Activated naive CD8-positive, alpha-beta T cell treated with anti-CD3 and anti-CD28 coated beads for 36 hours (primary cell): ENCODE data around the gene LNX2. TPM values are rescaled to one million over a fixed set of nuclear protein-coding genes. Genes with fewer than 3 reads are reported as not detected.

ENCODE experiments used
- DNase-seq: peaks from one replicate; pipeline ENCODE4 v3.0.0; 2021
- H3K27ac Mint-ChIP-seq: one replicate; pipeline ENCODE4 v1.8.0; 2022; ENCODE audit warnings: mild to moderate bottlenecking, moderate library complexity, mixed read lengths
- H3K27me3 Mint-ChIP-seq: one replicate; pipeline ENCODE4 v1.8.0; 2022; ENCODE audit warnings: mild to moderate bottlenecking, mixed read lengths
- H3K36me3 Mint-ChIP-seq: one replicate; pipeline ENCODE4 v1.8.0; 2021; ENCODE audit warnings: mild to moderate bottlenecking, mixed read lengths
- H3K4me1 Mint-ChIP-seq: one replicate; pipeline ENCODE4 v1.8.0; 2021; ENCODE audit warnings: mixed read lengths
- H3K4me3 Mint-ChIP-seq: one replicate; pipeline ENCODE4 v1.8.0; 2022; ENCODE audit warnings: mild to moderate bottlenecking, moderate library complexity, mixed read lengths
- H3K9me3 Mint-ChIP-seq: one replicate; pipeline ENCODE4 v1.8.0; 2022; ENCODE audit warnings: mixed read lengths
- total RNA-seq, 2 experiments: library from RNA; stranded (reverse); gene quantifications; one replicate each; pipeline ENCODE4 v1.2.3, GENCODE V29; 2021

LNX2 gene
- total RNA-seq, 2 experiments from 2014 or later, result 3.8 to 4.0 TPM

GRCh38 chr13:27572234-27572901 is 48.0 kb downstream of the LNX2 start:
- Mint-ChIP-seq H3K9me3 (peaks cover 2% of the 10 kb centered on the region), H3K36me3 (peaks cover 14% of the 10 kb centered on the region), H3K4me3 (no peak overlapping the region), H3K27ac (no peak overlapping the region), H3K27me3 (no peaks in the 10 kb centered on the region), H3K4me1 (peaks cover 14% of the 10 kb centered on the region)
- DNase-seq, result no peak

DNA sequence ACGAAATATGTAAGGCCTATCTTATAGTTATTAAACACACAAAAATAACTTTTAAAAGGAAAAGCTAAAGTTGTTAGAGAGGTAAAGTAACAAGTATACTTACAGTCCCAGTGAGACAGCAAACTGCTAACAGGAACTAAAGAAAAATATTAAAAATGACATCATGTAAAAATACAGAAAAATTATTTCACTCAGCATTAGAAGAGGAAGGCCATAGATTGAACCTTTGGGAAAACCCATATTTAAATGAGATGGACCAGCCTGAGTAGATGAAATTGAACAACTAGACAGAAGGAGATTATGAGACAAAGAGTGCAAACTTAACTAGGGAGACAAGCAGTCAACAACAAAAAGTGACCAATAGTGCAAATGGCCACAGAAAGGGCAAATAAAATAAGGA is 49.4 kb downstream of the LNX2 start:
- Mint-ChIP-seq H3K4me1 (peaks cover 14% of the 10 kb centered on the region), H3K27ac (no peak overlapping the region), H3K9me3 (peaks cover 2% of the 10 kb centered on the region), H3K27me3 (no peaks in the 10 kb centered on the region), H3K4me3 (no peak overlapping the region), H3K36me3 (peaks cover 14% of the 10 kb centered on the region)
- no peak for DNase-seq

GRCh38 chr13:27569405-27569804 is 50.9 kb downstream of the LNX2 start:
- H3K4me1 Mint-ChIP-seq, result peaks cover 14% of the 10 kb centered on the region
- no peaks in the 10 kb centered on the region for H3K27me3 Mint-ChIP-seq
- peaks cover 2% of the 10 kb centered on the region for H3K9me3 Mint-ChIP-seq
- H3K4me3 Mint-ChIP-seq, result no peak overlapping the region
- H3K27ac Mint-ChIP-seq, result no peak overlapping the region
- H3K36me3 Mint-ChIP-seq, result peaks cover 9% of the 10 kb centered on the region
- no peak for DNase-seq

- H3K9me3 Mint-ChIP-seq, result no peaks in the 10 kb centered on the region
- no peaks in the 10 kb centered on the region for H3K4me1 Mint-ChIP-seq
- H3K36me3 Mint-ChIP-seq, result peaks cover 6% of the 10 kb centered on the region
- no peak overlapping the region for H3K4me3 Mint-ChIP-seq
- H3K27me3 Mint-ChIP-seq, result no peaks in the 10 kb centered on the region
- H3K27ac Mint-ChIP-seq, result no peak overlapping the region
- no peak for DNase-seq
Measured at GRCh38 chr13:27565818-27566217, 54.5 kb downstream of the LNX2 start.

GRCh38 chr13:27562457-27562856 is 57.9 kb downstream of the LNX2 start:
- no peaks in the 10 kb centered on the region for H3K4me1 Mint-ChIP-seq

GRCh38 chr13:27559719-27560118 is 60.6 kb downstream of the LNX2 start:
- no peak overlapping the region for H3K27ac Mint-ChIP-seq
- no peaks in the 10 kb centered on the region for H3K9me3 Mint-ChIP-seq
- no peaks in the 10 kb centered on the region for H3K4me1 Mint-ChIP-seq
- no peaks in the 10 kb centered on the region for H3K27me3 Mint-ChIP-seq
- no peak for DNase-seq
- H3K36me3 Mint-ChIP-seq, result peaks cover 11% of the 10 kb centered on the region
- no peak overlapping the region for H3K4me3 Mint-ChIP-seq

More at GRCh38 chr13:27562457-27562856, 57.9 kb downstream of the LNX2 start:
- H3K4me3 Mint-ChIP-seq, result no peak overlapping the region
- no peak for DNase-seq
- no peaks in the 10 kb centered on the region for H3K27me3 Mint-ChIP-seq
- peaks cover 5% of the 10 kb centered on the region for H3K36me3 Mint-ChIP-seq
- no peak overlapping the region for H3K27ac Mint-ChIP-seq
- H3K9me3 Mint-ChIP-seq, result no peaks in the 10 kb centered on the region

GRCh38 chr13:27556109-27556508 is 64.2 kb downstream of the LNX2 start:
- no peaks in the 10 kb centered on the region for H3K27me3 Mint-ChIP-seq
- no peaks in the 10 kb centered on the region for H3K4me1 Mint-ChIP-seq
- H3K9me3 Mint-ChIP-seq, result no peaks in the 10 kb centered on the region
- no peak overlapping the region for H3K4me3 Mint-ChIP-seq
- H3K27ac Mint-ChIP-seq, result no peak overlapping the region
- no peak for DNase-seq
- H3K36me3 Mint-ChIP-seq, result peaks cover 8% of the 10 kb centered on the region

- Mint-ChIP-seq H3K4me3 (no peak overlapping the region), H3K9me3 (no peaks in the 10 kb centered on the region), H3K27ac (no peak overlapping the region), H3K27me3 (no peaks in the 10 kb centered on the region), H3K4me1 (no peaks in the 10 kb centered on the region), H3K36me3 (peaks cover 10% of the 10 kb centered on the region)
- no peak for DNase-seq
Measured at GRCh38 chr13:27551562-27551961, 68.8 kb downstream of the LNX2 start.

DNA sequence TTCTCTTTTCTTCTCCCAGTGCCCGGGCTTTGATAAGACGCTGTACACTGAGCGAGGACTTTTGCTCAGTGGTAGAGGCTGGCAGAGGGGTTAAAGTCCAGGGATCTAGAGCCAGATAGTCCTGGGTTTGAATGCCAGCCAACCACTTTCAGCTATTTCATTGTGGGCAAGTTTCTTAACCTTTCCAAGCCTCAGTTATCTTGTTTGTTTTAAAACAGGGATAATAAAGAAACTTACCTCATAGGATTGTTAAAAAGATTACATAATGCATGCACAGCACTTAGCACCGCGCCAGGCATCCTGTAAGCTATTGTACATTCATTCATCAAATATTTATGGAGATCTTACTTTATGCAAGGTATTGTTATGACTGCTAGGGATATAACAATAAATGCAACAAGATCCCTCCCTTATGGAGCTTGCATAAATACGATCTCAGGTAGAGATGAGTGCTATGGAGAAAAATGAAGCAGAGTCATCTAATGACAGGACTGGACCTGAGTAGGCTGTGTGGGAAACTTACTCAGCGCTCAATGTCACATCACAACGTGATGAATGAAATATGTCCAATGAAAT is 70.8 kb downstream of the LNX2 start:
- H3K36me3 Mint-ChIP-seq, result peaks cover 8% of the 10 kb centered on the region
- H3K27me3 Mint-ChIP-seq, result no peaks in the 10 kb centered on the region
- H3K27ac Mint-ChIP-seq, result no peak overlapping the region
- no peak for DNase-seq
- no peaks in the 10 kb centered on the region for H3K4me1 Mint-ChIP-seq
- H3K9me3 Mint-ChIP-seq, result no peaks in the 10 kb centered on the region
- no peak overlapping the region for H3K4me3 Mint-ChIP-seq

DNA sequence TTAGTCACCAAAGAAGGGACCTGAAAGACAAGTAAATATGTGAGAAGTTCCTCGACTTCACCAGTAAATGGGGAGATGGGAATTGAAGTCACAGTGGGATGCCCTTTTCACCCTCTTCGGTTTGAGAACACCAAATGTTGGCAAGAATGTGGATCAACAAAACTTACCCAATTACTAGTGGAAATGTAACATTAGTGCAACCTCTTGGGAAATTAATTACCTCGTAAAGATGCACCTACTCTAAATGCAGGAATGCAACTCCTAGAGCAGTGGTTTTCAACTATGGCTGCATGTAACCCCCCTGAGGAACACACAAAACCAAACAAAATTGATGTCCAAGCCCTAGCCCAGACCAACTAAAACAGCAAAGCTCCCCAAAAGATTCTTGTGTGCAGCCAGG is 78.1 kb downstream of the LNX2 start:
- no peak overlapping the region for H3K27ac Mint-ChIP-seq
- H3K4me3 Mint-ChIP-seq, result no peak overlapping the region
- H3K27me3 Mint-ChIP-seq, result no peaks in the 10 kb centered on the region
- no peaks in the 10 kb centered on the region for H3K9me3 Mint-ChIP-seq
- H3K4me1 Mint-ChIP-seq, result no peaks in the 10 kb centered on the region
- peaks cover 4% of the 10 kb centered on the region for H3K36me3 Mint-ChIP-seq
- DNase-seq, result no peak

GRCh38 chr13:27541386-27541785 is 78.9 kb downstream of the LNX2 start:
- Mint-ChIP-seq H3K36me3 (peaks cover 4% of the 10 kb centered on the region), H3K4me3 (no peak overlapping the region)
- DNase-seq, result no peak

GRCh38 chr13:27536361-27537101 is 83.8 kb downstream of the LNX2 start:
- no peak for DNase-seq
- Mint-ChIP-seq H3K27me3 (peaks cover 7% of the 10 kb centered on the region), H3K36me3 (peaks cover 2% of the 10 kb centered on the region), H3K27ac (no peak overlapping the region), H3K9me3 (no peaks in the 10 kb centered on the region), H3K4me1 (peaks cover 3% of the 10 kb centered on the region), H3K4me3 (no peak overlapping the region)

More at GRCh38 chr13:27541386-27541785, 78.9 kb downstream of the LNX2 start:
- Mint-ChIP-seq H3K27me3 (no peaks in the 10 kb centered on the region), H3K4me1 (no peaks in the 10 kb centered on the region), H3K27ac (no peak overlapping the region), H3K9me3 (no peaks in the 10 kb centered on the region)

- no peak for DNase-seq
- Mint-ChIP-seq H3K4me1 (peaks cover 3% of the 10 kb centered on the region), H3K4me3 (no peak overlapping the region), H3K36me3 (peaks cover 2% of the 10 kb centered on the region), H3K27ac (no peak overlapping the region), H3K27me3 (peaks cover 7% of the 10 kb centered on the region), H3K9me3 (no peaks in the 10 kb centered on the region)
Measured at GRCh38 chr13:27535546-27535945, 84.8 kb downstream of the LNX2 start.

GRCh38 chr13:27534981-27535380 is 85.3 kb downstream of the LNX2 start:
- Mint-ChIP-seq H3K27ac (no peak overlapping the region), H3K4me1 (peaks cover 3% of the 10 kb centered on the region), H3K27me3 (peaks cover 7% of the 10 kb centered on the region), H3K4me3 (no peak overlapping the region), H3K36me3 (peaks cover 2% of the 10 kb centered on the region), H3K9me3 (no peaks in the 10 kb centered on the region)
- DNase-seq, result no peak

DNA sequence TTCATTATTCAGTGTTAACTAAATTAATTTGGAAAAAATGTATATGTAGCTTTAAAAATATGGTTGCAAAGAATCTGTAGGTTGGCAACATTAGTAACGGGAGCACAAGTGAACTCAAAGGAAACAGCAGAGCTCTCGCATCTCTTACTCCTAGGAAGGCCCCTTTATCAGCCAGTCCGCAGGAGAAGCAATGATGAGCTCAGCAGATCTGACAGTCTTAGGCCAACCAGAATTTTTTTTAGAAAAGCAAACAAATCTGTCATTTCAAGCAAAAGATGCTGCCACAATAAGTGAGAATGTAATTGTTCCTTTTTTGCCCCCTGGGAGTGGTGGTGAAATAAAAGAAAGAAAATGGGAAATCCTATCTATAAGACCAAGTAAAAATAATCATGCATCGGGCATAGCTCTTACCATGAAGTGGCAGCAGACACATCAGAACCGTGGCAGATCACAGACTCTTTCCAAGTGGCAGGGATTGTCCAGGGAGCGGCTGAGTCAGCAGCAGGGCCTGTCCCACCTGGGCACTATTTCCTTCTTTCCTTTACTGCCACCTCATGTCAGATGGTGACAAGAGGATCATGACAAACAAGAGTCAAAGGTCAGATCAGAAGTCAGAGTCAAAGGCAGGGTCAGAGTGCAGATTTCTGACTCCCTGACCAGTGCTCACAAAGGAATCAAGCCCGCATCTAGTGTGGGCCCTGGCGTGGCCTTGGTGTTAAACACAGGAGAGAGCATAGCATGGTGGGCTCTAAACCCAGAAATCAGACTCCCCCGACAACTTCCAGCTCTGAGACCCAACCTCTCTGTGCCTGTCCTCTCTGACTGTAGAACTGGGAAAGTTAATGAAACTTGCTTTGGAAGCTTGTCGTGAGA is 86.0 kb downstream of the LNX2 start:
- Mint-ChIP-seq H3K36me3 (peaks cover 2% of the 10 kb centered on the region), H3K4me1 (peaks cover 3% of the 10 kb centered on the region), H3K9me3 (no peaks in the 10 kb centered on the region), H3K27me3 (peaks cover 7% of the 10 kb centered on the region), H3K27ac (no peak overlapping the region), H3K4me3 (no peak overlapping the region)
- no peak for DNase-seq
